ENCODE results near the gene CALD1. TPM values are rescaled to one million over a fixed set of nuclear protein-coding genes. Genes with fewer than 3 reads are reported as not detected.

Gene CALD1
- total and polyA plus RNA-seq, 4 donors = 658 to 1,700 (median 1,168) TPM

DNA sequence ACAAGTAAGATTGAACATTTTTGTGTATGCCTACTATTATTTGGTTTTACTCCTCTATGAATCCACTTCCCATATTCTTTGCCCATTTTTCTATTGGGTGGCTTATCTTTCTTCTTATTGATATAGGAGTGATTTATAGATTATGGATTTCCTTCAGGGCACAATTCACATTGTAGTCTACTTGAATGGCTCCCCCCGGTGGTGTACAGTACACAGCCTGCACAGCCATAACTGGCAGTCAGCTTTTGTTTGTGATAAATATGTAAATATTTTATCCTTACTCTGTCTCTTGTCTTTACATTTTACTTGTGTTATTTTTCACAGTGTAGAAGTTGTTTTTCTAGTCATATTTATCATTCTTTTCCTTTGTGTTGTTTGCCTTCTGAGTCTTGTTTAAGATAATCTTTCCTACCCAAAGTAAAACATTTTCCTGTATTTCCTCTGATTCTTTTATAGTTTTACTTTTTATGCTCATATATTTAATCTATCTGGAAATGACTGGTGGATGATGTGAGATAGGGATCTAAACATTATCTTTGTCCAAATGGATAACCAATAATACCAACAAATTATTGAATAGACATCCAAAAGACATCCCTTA is 23.9 kb upstream of the CALD1 start:
- H3K27ac ChIP-seq (ENCODE audit: low read depth in 1 of 2, low read length in 2 of 2) = no peak overlapping the region
- no peak for ATAC-seq (ENCODE audit: low FRiP score)
- WGBS, 2 donors = 42 to 56% methylated on average over 1 of the region's 1 CpG
- H3K4me1 ChIP-seq (ENCODE audit: control insufficient read depth in 1 of 2, insufficient read depth in 2 of 2, low read length in 2 of 2) = peaks cover 0 to 10% of the 10 kb centered on the region in 2 donors
- intact Hi-C loops (cut with DNase I) = no loop called here
- no peaks in the 10 kb centered on the region for H3K27me3 ChIP-seq (ENCODE audit: control insufficient read depth in 1 of 2, insufficient read depth in 2 of 2, low read length in 1 of 2)
- H3K4me3 ChIP-seq (ENCODE audit: low read length in 2 of 2) = no peak overlapping the region
- H3K36me3 ChIP-seq (ENCODE audit: control insufficient read depth in 1 of 2, insufficient read depth in 2 of 2, low read length in 1 of 2) = no peaks in the 10 kb centered on the region
- DNase-seq = no peak
- H3K9me3 ChIP-seq (ENCODE audit: control insufficient read depth, low read length) = no peaks in the 10 kb centered on the region

DNA sequence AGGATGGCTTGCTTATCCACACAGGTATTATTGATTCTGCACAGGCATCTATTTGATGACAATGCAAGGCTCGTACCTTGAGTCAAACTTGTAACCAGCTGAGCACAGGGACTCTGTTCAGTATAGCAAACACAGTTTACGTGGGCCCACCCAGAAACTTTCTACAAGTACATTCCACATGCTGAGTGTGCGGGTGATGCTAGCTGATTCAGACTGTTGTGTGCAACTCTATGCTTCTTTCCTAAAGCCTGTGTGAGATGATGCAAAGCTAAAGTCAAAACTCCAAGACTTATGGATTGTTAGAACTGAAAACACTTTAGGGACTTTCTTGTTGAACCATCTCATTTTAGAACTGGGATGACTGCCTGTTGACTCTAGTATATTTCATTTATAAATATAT is 21.5 kb upstream of the CALD1 start:
- DNase-seq = no peak
- intact Hi-C loops (cut with DNase I) = no loop called here
- H3K36me3 ChIP-seq (ENCODE audit: control insufficient read depth in 1 of 2, insufficient read depth in 2 of 2, low read length in 1 of 2) = peaks cover 0 to 2% of the 10 kb centered on the region in 2 donors
- H3K4me1 ChIP-seq (ENCODE audit: control insufficient read depth in 1 of 2, insufficient read depth in 2 of 2, low read length in 2 of 2) = peaks cover 2 to 15% of the 10 kb centered on the region in 2 donors
- no peak for ATAC-seq (ENCODE audit: low FRiP score)
- no peak overlapping the region for H3K4me3 ChIP-seq (ENCODE audit: low read length in 2 of 2)
- H3K9me3 ChIP-seq (ENCODE audit: control insufficient read depth, low read length) = no peaks in the 10 kb centered on the region
- no peak overlapping the region for H3K27ac ChIP-seq (ENCODE audit: low read depth in 1 of 2, low read length in 2 of 2)
- WGBS, 2 donors = 89 to 91% methylated on average over 3 of the region's 3 CpGs
- no peaks in the 10 kb centered on the region for H3K27me3 ChIP-seq (ENCODE audit: control insufficient read depth in 1 of 2, insufficient read depth in 2 of 2, low read length in 1 of 2)

DNA sequence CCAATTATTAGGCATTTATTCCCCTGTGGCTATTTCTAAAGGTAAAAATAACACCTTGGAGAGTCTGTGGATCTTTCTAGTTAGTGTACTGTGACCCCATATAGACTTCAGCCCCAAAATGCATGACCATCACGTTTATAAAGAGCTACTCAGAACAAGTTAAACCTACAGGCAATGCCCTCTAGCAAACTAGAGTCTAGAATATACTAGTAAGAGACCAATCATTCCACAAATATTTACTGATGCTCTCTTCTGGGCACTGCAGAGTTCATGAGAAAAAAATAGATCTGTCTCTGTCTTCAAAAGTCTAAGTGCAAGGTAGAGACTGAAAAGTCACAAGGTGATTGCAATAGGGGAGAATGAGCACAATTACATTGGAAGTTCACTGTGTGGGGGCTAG is 20.5 kb upstream of the CALD1 start:
- WGBS, 2 donors = 9 to 13% methylated on average over 1 of the region's 1 CpG
- ATAC-seq (ENCODE audit: low FRiP score) (no peak), DNase-seq (no peak)
- H3K4me1 ChIP-seq (ENCODE audit: control insufficient read depth in 1 of 2, insufficient read depth in 2 of 2, low read length in 2 of 2) = peaks cover 3 to 15% of the 10 kb centered on the region in 2 donors
- intact Hi-C loops (cut with DNase I) = no loop called here
- H3K36me3 ChIP-seq (ENCODE audit: control insufficient read depth in 1 of 2, insufficient read depth in 2 of 2, low read length in 1 of 2) = peaks cover 0 to 2% of the 10 kb centered on the region in 2 donors
- no peaks in the 10 kb centered on the region for H3K9me3 ChIP-seq (ENCODE audit: control insufficient read depth, low read length)
- H3K27me3 ChIP-seq (ENCODE audit: control insufficient read depth in 1 of 2, insufficient read depth in 2 of 2, low read length in 1 of 2) = no peaks in the 10 kb centered on the region
- H3K4me3 ChIP-seq (ENCODE audit: low read length in 2 of 2) = no peak overlapping the region
- H3K27ac ChIP-seq (ENCODE audit: low read depth in 1 of 2, low read length in 2 of 2) = peak overlapping the region in 1 of 2 donors; percentile 90

DNA sequence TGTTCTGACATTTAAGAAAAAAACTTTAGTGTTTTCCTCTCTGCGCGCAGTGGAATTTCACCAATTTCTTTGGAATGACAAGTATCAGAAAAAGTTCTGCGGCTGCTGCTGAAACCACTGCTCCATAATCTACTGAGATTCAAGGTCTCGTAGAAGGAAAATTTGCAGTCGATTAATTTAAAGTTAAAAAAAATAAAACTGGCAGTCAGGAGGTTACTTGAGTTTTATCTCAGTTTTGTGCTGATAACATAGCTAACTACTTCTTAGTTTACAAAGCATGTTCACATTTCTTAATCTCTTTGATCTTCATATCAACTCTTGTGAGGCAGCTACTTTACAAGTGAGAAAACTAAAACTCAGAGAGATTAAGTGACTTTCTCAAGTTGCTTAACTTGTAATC is 18.2 kb upstream of the CALD1 start:
- intact Hi-C loops (cut with DNase I) = loop anchor here in 1 of 2 donors (2.0 kb wide), 1 partner anchor 34 kb away; no protein-coding TSS in a partner anchor
- H3K27ac ChIP-seq (ENCODE audit: low read depth in 1 of 2, low read length in 2 of 2) = peak overlapping the region in 1 of 2 donors; percentile 49
- H3K9me3 ChIP-seq (ENCODE audit: control insufficient read depth, low read length) = no peaks in the 10 kb centered on the region
- no peak for DNase-seq
- H3K36me3 ChIP-seq (ENCODE audit: control insufficient read depth in 1 of 2, insufficient read depth in 2 of 2, low read length in 1 of 2) = peaks cover 0 to 2% of the 10 kb centered on the region in 2 donors
- no peak for ATAC-seq (ENCODE audit: low FRiP score)
- WGBS, 2 donors = 6 to 10% methylated on average over 5 of the region's 5 CpGs
- peaks cover 5 to 15% of the 10 kb centered on the region in 2 donors for H3K4me1 ChIP-seq (ENCODE audit: control insufficient read depth in 1 of 2, insufficient read depth in 2 of 2, low read length in 2 of 2)
- no peaks in the 10 kb centered on the region for H3K27me3 ChIP-seq (ENCODE audit: control insufficient read depth in 1 of 2, insufficient read depth in 2 of 2, low read length in 1 of 2)
- no peak overlapping the region for H3K4me3 ChIP-seq (ENCODE audit: low read length in 2 of 2)

DNA sequence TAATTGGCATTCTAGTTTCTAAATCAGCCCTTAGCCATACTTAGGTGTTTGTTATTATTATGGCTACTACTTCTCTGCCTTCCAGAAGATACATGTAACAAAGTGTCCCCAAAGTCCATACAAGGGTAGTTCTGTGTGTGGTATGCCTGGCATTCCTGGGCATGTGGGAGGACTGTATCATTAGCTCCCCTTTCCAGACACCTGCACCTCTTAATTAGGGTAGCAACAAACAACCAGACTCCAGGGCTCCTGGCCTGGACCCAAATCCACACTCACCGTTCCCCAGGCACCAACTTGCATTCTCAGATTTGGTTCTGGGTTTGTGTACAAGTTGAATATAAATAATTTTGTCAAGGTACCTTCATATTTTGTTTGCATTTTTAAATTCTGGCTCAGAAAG is 15.5 kb upstream of the CALD1 start:
- Histone ChIP-seq H3K27ac (ENCODE audit: low read depth in 1 of 2, low read length in 2 of 2) (peak overlapping the region in 1 of 2 donors; percentile 9), H3K4me1 (ENCODE audit: control insufficient read depth in 1 of 2, insufficient read depth in 2 of 2, low read length in 2 of 2) (peaks cover 5 to 17% of the 10 kb centered on the region in 2 donors), H3K27me3 (ENCODE audit: control insufficient read depth in 1 of 2, insufficient read depth in 2 of 2, low read length in 1 of 2) (no peaks in the 10 kb centered on the region), H3K4me3 (ENCODE audit: low read length in 2 of 2) (no peak overlapping the region), H3K9me3 (ENCODE audit: control insufficient read depth, low read length) (no peaks in the 10 kb centered on the region), H3K36me3 (ENCODE audit: control insufficient read depth in 1 of 2, insufficient read depth in 2 of 2, low read length in 1 of 2) (peaks cover 0 to 2% of the 10 kb centered on the region in 2 donors)
- WGBS, 2 donors = 47 to 50% methylated on average over 1 of the region's 1 CpG
- intact Hi-C loops (cut with DNase I) = no loop called here
- DNase-seq (no peak), ATAC-seq (ENCODE audit: low FRiP score) (no peak)

DNA sequence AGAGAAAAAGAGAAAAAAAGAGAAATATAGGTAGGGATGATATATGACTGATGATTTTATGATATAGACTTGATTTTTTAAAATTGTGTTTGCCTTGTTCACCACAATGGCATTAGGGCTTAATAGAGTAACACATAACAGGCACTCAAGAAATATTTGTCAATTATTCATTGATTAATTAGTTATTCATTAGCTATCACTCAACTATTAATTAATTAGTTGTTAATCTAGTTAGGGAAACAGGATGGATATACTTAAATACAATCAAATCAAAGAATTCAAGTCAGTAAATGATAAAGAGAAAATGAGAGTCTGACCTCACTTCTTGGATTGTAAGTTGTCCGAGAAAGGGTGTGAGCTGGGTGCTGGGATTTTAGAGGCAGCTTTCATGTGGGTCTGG is 15.1 kb upstream of the CALD1 start:
- Histone ChIP-seq H3K27ac (ENCODE audit: low read depth in 1 of 2, low read length in 2 of 2) (peak overlapping the region in 1 of 2 donors; percentile 37), H3K27me3 (ENCODE audit: control insufficient read depth in 1 of 2, insufficient read depth in 2 of 2, low read length in 1 of 2) (no peaks in the 10 kb centered on the region), H3K9me3 (ENCODE audit: control insufficient read depth, low read length) (no peaks in the 10 kb centered on the region), H3K4me1 (ENCODE audit: control insufficient read depth in 1 of 2, insufficient read depth in 2 of 2, low read length in 2 of 2) (peaks cover 5 to 15% of the 10 kb centered on the region in 2 donors), H3K36me3 (ENCODE audit: control insufficient read depth in 1 of 2, insufficient read depth in 2 of 2, low read length in 1 of 2) (peaks cover 0 to 2% of the 10 kb centered on the region in 2 donors), H3K4me3 (ENCODE audit: low read length in 2 of 2) (no peak overlapping the region)
- no peak for DNase-seq
- no peak for ATAC-seq (ENCODE audit: low FRiP score)
- 59 to 76% methylated on average over 1 of the region's 1 CpG for WGBS, 2 donors
- intact Hi-C loops (cut with DNase I) = no loop called here

DNA sequence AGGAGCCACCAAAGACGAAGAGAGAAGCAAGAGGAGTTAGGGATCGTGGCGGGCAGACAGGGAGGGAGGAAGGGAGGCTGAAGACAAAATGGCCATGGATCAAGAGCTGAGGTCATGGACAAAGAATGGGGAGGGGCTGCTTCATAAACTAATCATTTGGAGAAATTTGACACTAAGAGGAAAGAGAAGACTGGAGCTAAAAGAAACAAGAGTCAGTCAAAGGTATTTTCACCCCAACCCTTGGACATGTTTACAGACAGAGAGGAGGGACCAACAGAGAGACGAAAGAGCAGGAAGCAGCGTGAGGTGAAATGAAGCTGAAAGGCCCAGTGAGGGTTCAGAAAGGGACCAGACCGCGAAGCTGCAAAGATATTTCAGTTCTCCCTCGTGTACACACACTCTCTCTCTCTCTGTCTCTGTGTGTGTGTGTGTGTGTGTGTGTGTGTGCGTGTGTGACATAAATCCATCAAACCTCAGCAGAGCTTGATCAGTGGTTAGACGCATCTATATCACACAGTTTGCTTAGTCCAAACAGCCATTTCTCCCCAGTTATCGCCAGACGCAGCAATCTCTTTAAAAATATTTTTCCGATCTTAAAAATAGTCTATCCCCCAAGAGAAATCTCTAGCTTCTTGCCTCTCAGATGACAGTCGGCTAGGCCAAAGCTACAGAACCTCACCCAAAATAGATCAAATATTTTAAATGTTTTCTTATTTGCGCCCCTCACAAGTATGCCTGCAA is 12.5 kb upstream of the CALD1 start:
- no peaks in the 10 kb centered on the region for H3K27me3 ChIP-seq (ENCODE audit: control insufficient read depth in 1 of 2, insufficient read depth in 2 of 2, low read length in 1 of 2)
- no peaks in the 10 kb centered on the region for H3K9me3 ChIP-seq (ENCODE audit: control insufficient read depth, low read length)
- no peak overlapping the region for H3K4me3 ChIP-seq (ENCODE audit: low read length in 2 of 2)
- WGBS, 2 donors = 2 to 7% methylated on average over 15 of the region's 15 CpGs
- peak; percentile 62 for ATAC-seq (ENCODE audit: low FRiP score)
- H3K36me3 ChIP-seq (ENCODE audit: control insufficient read depth in 1 of 2, insufficient read depth in 2 of 2, low read length in 1 of 2) = no peaks in the 10 kb centered on the region
- H3K4me1 ChIP-seq (ENCODE audit: control insufficient read depth in 1 of 2, insufficient read depth in 2 of 2, low read length in 2 of 2) = peaks cover 3 to 7% of the 10 kb centered on the region in 2 donors
- no peak for DNase-seq
- H3K27ac ChIP-seq (ENCODE audit: low read depth in 1 of 2, low read length in 2 of 2) = peak overlapping the region; percentile 73 to 97
- intact Hi-C loops (cut with DNase I) = loop anchor here in 1 of 2 donors (5.0 kb wide), 1 partner anchor 35 kb away; no protein-coding TSS in a partner anchor

DNA sequence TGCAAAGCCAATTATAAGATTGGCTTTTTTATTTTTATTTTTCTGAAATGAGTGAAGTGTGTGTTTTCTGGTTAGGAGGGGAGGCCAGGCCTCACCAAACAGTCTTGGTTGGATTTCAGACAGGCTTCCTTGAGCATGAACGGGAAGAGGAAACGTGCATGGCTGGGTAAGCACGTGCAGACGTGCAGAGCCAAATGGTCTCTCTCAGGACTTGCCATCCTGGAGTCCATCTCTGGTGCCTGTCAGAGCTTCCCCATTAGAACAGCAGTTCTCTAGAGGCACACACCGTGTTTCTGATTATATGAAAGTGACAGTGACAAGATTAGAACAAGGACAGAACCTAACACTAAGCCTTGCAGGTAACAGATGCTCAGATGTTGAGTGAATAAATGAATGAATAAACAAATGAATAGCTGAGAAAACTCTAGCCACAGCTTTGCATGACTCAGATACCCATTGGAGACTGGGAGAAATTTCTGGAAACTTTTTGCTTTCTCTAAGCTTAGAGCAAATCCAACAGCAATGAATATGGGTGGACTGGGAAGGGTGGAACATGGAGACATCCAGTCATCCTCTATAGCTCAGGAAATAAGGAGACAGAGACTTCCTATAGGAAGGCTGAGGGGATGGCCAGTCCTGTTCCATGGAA is 11.8 kb upstream of the CALD1 start:
- Histone ChIP-seq H3K27me3 (ENCODE audit: control insufficient read depth in 1 of 2, insufficient read depth in 2 of 2, low read length in 1 of 2) (no peaks in the 10 kb centered on the region), H3K4me1 (ENCODE audit: control insufficient read depth in 1 of 2, insufficient read depth in 2 of 2, low read length in 2 of 2) (peaks cover 2 to 3% of the 10 kb centered on the region in 2 donors), H3K27ac (ENCODE audit: low read depth in 1 of 2, low read length in 2 of 2) (peak overlapping the region; percentile 73 to 97), H3K9me3 (ENCODE audit: control insufficient read depth, low read length) (no peaks in the 10 kb centered on the region), H3K36me3 (ENCODE audit: control insufficient read depth in 1 of 2, insufficient read depth in 2 of 2, low read length in 1 of 2) (no peaks in the 10 kb centered on the region), H3K4me3 (ENCODE audit: low read length in 2 of 2) (no peak overlapping the region)
- 6% methylated on average over 5 of the region's 5 CpGs for WGBS, 2 donors
- intact Hi-C loops (cut with DNase I) = loop anchor here in 1 of 2 donors (5.0 kb wide), 1 partner anchor 35 kb away; no protein-coding TSS in a partner anchor
- DNase-seq = no peak
- ATAC-seq (ENCODE audit: low FRiP score) = peak; percentile 66
